Activated naive CD4-positive, alpha-beta T cell (primary cell): ENCODE results near the gene PARP16.

Experiments
- DNase-seq, 4 experiments: peaks; one replicate each; lab custom pipeline; 2025; lab: John Stamatoyannopoulos, UW

PARP16 gene

GRCh38 chr15:65286704-65287519 is at the start of gene PARP16:
PARP16 (minus strand) TSS chr15:65286883; CDS start chr15:65286426, 457 bp downstream.
- DNase-seq, result peak; percentile 70 to 90 (median 81)

GRCh38 chr15:65335278-65336055 is 48.8 kb upstream of the PARP16 start:
- DNase-seq, result no peak

DNA sequence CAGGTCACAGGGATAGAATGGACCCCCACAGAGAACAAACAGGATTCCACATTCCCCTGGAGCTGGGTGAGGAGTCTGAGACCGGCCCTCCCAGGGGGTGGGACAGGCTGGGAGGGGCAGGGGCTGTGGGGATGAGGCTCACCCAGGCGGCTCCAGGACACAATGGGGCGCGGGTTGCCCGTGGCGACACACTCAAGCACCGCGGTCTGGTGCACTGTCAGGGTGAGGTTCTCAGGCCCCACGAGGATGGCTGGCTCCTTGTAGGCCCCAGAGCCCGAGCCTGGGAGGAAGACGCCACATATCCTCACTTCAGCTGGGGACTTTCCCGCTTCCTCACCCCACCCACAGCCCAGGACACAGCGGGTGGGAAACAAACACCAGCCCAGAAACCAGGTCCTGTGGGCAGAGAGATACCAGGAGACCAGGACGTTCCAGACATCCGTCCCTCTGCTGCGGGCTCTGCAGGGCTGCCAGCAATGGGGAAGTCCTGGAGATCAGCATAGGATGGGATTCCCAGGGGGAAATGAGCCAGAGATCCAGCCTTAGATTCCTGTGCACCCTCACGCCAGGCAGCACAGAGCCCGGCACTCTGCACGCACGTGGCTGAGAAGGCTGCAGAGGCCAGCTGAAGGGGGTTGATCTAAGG is 48.0 kb upstream of the PARP16 start:
- DNase-seq, result no peak

GRCh38 chr15:65333856-65334255 is 47.2 kb upstream of the PARP16 start:
- no peak for DNase-seq

DNA sequence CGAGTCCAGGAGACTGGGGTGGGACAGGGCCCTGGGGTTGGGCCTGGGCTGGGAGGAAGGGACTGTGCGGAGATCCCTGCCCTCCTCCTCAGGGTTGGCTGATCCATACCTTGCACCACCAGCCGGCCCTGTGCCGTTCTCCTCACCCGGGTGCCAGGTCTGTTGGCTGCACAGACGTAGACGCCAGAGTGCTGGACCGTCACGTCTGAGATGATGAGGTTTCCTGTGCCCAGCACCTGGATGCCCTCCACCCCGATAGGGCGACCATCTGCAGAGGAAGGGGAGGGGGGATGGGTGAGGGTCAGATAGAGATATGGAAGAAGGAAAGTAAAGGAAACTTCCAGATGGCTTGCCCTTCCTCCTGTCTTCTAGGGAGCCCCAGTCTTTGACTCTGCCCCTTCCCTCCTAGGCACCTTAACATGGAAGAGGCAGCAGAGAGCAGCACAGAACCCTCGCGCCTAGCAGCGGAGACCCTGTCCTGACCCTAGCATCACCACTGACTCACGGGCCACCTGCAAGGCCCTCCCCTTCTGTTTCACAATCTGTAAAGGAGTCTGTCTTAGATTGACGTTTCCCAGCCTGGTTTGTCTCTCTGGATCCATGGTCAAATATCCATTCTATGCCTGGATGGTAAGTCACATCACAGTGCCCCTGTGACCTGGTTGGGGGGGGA is 46.6 kb upstream of the PARP16 start:
- DNase-seq, result no peak

DNA sequence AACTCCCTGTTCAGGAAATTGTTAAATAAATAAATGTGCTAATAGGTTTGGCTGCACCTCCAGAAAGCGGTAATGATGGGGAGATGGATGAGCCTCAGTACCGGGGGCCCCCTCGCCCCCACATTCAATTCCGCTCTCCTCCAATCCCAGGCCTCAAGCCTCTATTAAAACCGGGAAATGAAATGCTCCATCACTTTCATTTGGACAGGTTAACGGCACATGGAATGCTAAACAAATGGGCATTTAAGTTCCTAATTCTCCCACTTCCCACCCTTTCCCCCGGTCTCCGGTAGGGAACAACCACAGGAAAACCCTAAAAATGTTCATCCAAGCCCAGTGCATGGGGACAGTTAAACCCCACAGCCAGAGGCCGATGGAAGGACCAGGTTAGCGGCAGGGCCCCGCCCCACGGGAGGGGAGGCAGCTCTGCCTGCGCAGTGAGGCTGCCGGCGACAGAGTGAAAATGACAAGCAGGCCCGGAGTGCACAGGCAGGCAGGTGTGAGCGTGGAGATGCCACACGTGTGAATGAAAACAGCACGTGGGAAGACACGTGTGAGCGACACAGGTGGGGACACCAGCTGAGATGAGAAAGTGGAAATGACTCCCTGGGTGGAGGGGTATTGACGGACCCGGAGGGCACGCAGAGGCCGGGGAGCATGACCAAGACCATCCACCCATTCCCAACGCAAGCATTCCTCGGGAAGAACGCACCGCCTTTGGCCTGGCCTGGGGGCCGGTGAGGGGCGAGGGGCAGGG is 45.9 kb upstream of the PARP16 start:
- DNase-seq, result no peak

GRCh38 chr15:65331811-65332210 is 45.1 kb upstream of the PARP16 start:
- no peak for DNase-seq

DNA sequence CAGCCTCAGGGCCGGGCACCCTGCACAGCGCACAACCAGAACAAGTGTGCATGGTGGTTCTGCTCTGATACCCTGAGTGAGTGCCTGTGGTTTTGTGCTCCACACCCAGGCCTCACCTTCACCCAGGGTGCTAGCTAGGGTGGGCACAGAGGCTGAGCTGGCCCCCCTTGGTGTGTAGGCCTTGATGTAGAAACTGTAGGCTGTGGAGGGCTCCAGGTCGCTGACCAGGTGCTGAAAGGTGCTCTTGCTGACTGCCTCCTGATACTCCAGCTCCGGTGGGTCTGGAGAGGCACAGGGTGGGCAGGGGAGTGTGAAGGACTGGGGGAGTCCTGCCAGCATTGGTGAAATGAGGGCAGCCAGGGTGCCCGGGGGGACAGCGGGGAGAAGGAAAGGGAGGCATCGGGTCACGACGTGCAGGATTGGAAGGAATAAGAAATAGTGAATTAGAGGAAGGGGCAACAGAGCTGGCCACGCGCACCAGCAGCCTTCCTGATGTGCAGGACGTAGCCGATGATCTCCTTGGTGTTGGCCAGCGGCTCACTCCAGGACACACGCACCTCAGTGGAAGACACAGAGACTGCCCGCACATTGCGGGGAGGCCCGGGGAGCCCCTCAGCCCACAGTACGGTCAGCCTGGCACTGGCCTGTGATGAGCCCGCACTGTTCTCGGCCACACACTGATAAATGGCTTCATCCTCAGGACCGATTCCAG is 44.4 kb upstream of the PARP16 start:
- DNase-seq, result no peak

DNA sequence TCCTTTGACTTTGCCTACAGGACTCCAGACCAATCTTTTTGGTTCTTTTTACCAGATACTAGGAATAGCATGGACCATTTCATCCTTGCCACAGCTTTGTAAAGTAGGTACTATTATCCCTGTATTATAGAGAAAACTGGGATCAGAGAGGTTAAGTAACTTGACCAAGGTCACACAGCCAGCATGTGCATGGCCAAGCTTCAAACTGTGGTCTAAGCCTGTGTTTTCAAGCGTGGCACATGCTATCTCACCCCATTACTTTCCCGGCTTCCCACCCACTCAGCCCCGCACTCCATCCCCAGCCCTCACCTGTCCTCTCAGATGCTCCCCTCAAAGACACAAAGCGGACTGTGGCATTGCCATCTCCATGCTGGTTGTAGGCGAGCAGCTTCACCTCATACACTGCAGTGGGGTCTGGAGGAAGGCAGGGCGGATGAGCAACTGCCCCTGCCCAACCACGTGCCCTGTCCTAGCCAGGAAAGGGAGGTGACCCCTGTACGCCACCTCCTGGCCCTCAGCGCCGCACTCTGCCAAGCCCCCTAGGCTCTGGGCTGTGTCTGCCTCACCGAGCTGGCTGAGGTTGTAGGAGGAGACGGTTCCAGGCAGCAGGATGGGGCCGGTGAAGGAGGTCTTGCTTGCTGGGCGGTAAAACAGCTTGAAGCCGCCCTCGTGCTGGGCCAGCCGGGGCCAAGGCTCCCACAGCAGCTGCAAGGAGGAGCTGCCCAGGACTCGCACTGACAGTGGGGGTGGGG is 43.5 kb upstream of the PARP16 start:
- no peak for DNase-seq

DNA sequence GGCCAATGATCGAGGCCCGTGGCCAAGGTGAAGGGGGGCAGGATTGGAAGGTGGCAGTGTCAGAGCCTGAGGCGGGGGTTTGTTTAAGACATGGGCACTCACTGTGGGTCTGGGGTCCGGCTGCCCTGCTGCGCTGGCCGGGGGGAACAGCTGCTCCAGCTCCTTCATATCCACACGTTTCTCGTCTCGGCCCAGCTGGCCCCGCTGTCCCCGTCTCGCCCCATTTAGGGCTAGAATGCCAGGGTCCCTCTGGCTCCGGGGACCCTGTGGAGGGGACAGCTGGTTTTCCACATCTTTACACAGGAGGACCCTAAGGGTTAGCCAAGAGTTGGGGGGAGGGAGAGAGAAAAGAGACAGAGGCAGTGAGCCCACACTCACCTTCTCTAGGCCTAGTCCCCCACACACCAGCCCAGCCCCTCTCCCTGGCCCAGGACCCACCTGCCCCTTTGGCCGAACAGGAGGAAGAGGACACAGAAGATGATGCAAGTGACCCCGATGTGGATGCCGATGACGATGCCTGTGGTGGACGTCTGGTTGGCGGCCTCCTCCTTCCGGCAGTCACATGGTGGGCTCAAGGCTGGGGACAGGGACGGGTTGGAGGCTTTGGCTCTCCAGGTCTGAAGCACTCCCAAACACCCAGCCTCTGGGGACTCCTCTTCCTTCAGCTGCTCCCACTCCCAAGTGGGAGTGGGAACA is 42.8 kb upstream of the PARP16 start:
- DNase-seq, result no peak

GRCh38 chr15:65328506-65329287 is 42.0 kb upstream of the PARP16 start:
- no peak for DNase-seq

DNA sequence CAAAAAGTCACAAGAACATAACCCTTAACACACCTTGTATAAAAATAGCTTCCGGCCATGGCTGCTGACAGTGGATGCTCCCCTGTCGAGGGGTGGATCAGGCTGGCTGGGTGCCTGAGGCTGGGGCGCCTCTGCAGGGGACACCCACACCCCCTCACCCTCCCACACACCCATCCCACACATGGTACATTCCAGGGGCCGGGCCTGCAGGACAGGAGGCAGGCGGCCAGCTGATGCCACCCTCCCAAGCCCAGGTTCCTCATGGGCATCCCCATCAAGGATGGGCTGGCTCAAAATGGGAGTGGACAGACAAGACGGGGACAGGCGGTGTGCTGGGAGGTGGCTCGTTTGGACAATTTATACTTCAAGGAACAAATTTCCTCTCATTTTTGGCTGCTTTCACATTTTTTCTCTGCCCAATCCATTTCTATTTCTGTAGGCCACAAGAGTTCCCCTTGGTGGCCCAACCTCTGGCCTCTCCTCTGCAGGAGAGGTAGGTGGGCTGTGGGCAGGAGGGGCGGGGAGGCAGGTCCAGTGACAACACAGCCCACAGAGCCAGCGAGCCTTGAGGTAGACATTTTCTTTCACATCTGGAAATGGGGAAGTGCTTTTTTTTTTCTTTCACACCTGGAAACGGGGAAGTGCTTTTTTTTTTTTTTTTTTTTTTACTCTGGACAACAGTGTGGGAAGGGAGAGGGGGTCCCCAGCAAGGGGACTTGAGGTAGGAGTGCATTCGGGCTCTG is 41.1 kb upstream of the PARP16 start:
- DNase-seq, result no peak

GRCh38 chr15:65326818-65327217 is 40.1 kb upstream of the PARP16 start:
- DNase-seq, result no peak

- no peak for DNase-seq
Observed at GRCh38 chr15:65326117-65326526, 39.4 kb upstream of the PARP16 start.

GRCh38 chr15:65323071-65323511 is 36.4 kb upstream of the PARP16 start:
- no peak for DNase-seq

DNA sequence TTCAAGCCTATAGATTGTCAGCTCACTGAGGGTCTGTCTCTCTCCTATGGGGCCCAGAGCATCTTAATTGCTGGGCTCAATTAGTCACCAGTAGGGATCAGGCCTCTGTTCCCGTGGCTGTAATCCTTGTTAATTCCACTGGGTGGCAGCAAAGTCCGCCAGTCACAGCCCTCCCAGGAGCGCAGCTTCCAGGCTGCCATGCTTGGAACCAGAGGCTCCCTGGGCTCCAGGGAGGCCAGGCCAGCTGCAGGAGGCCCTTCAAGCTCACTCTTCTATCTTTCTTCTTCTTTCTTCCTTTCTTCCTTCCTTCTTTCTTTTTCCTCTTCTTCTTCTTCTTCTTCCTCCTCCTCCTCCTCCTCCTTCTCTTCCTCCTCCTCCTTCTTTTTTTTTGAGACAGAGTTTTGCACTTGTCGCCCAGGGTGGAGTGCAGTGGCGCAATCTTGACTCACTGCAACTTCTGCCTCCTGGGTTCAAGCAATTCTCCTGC is 32.2 kb upstream of the PARP16 start:
- DNase-seq, result peak; percentile 34 to 59 (median 44)

- DNase-seq, result no peak
Observed at GRCh38 chr15:65312400-65312916, 25.8 kb upstream of the PARP16 start.
